GM18907 (cell line): Measurements from ENCODE around the gene ALOX5.
"Not testable (repeated sequence)": the region's sequence is repeated elsewhere in the genome, so short reads cannot be mapped to it uniquely, and the experiment has no call there.

Experiments used
- ATAC-seq: cut with Tn5 transposase; IDR thresholded peaks from one replicate; pipeline ENCODE4 v1.9.1; 2021; ENCODE audit warnings: mild to moderate bottlenecking, moderate library complexity; ENCODE audit not compliant: unreplicated experiment

Gene ALOX5

GRCh38 chr10:45461034-45461433 lies 87.0 kb downstream of the ALOX5 start:
- ATAC-seq = peak; percentile 72

- ATAC-seq = no peak
Observed at GRCh38 chr10:45463244-45464116, 89.5 kb downstream of the ALOX5 start.

- peak; percentile 54 for ATAC-seq
Observed at GRCh38 chr10:45464958-45465567, 91.0 kb downstream of the ALOX5 start.

GRCh38 chr10:45466784-45467183 lies 92.8 kb downstream of the ALOX5 start:
- ATAC-seq = no peak

GRCh38 chr10:45468079-45468478 lies 94.1 kb downstream of the ALOX5 start:
- no peak for ATAC-seq

- no peak for ATAC-seq
Observed at GRCh38 chr10:45470098-45471012, 96.3 kb downstream of the ALOX5 start.

GRCh38 chr10:45471059-45471458 lies 97.0 kb downstream of the ALOX5 start:
- no peak for ATAC-seq

- ATAC-seq = no peak
Observed at GRCh38 chr10:45471531-45472310, 97.7 kb downstream of the ALOX5 start.

GRCh38 chr10:45473126-45473525 lies 99.1 kb downstream of the ALOX5 start:
- no peak for ATAC-seq

GRCh38 chr10:45476559-45476958 lies 102.5 kb downstream of the ALOX5 start:
- no peak for ATAC-seq

- no peak for ATAC-seq
Observed at GRCh38 chr10:45480294-45480693, 106.3 kb downstream of the ALOX5 start.

- not testable (repeated sequence) for ATAC-seq
Observed at GRCh38 chr10:45481100-45481499, 107.1 kb downstream of the ALOX5 start.

GRCh38 chr10:45483002-45483401 lies 109.0 kb downstream of the ALOX5 start:
- ATAC-seq = no peak

- ATAC-seq = no peak
Observed at GRCh38 chr10:45487735-45488134, 113.7 kb downstream of the ALOX5 start.

- ATAC-seq = no peak
Observed at GRCh38 chr10:45488365-45488764, 114.3 kb downstream of the ALOX5 start.

GRCh38 chr10:45490277-45490676 lies 116.3 kb downstream of the ALOX5 start:
- no peak for ATAC-seq

GRCh38 chr10:45491061-45491460 lies 117.0 kb downstream of the ALOX5 start:
- no peak for ATAC-seq
